ENCODE data around the gene RPTOR.

RPTOR gene

DNA sequence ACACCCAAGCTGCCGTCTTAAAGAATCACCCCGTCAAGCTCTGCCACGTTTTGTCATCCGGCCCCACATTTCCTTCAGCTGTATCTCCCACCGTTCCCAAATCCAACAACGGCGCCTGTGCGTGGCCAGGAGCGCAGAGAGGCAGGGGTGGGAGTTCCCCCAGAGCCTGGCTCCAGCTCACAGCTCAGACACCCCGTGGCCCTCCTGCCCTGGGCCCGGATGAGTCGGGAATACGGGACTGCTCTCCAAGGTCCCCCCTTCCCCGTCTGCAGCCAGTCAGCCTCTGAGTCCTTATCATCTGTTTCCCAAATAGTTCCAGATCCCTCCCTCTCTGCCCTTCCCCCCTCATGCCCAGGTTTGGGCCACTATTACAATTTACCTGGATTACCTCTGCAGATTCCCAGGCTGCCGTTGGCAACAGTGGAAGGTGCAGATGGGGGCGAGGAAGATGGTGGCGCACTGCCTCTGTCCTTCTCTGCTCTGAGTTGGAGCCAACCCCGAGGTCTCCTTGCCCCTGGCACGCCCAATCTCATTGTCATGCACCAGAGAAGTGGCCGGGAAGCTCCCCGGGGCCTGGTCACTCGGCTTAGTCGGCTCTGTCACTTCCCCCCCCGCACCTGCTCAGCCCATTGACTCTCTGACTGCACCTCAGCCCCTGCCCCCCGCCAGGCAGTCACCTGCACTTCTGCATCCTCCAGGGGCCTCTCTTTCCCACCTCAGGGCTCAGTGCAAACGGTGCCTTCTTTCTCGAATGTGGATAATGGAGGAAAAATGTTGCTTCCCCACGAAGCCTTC lies 18.3 kb upstream of the RPTOR start:
- H3K27me3 ChIP-seq (ENCODE audit: control insufficient read depth, insufficient read depth, low read length), result no peaks in the 10 kb centered on the region
- no peaks in the 10 kb centered on the region for H3K9me3 ChIP-seq (ENCODE audit: control insufficient read depth, low read length)
- H3K4me3 ChIP-seq (ENCODE audit: low read depth, low read length), result no peak overlapping the region
- no peaks in the 10 kb centered on the region for H3K79me2 ChIP-seq
- H3K4me1 ChIP-seq, result no peaks in the 10 kb centered on the region
- no peak overlapping the region for H3K27ac ChIP-seq
- H2AFZ ChIP-seq, result no peak overlapping the region
- TF ChIP-seq, protein P1, sequence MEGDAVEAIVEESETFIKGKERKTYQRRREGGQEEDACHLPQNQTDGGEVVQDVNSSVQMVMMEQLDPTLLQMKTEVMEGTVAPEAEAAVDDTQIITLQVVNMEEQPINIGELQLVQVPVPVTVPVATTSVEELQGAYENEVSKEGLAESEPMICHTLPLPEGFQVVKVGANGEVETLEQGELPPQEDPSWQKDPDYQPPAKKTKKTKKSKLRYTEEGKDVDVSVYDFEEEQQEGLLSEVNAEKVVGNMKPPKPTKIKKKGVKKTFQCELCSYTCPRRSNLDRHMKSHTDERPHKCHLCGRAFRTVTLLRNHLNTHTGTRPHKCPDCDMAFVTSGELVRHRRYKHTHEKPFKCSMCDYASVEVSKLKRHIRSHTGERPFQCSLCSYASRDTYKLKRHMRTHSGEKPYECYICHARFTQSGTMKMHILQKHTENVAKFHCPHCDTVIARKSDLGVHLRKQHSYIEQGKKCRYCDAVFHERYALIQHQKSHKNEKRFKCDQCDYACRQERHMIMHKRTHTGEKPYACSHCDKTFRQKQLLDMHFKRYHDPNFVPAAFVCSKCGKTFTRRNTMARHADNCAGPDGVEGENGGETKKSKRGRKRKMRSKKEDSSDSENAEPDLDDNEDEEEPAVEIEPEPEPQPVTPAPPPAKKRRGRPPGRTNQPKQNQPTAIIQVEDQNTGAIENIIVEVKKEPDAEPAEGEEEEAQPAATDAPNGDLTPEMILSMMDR (IDR thresholded peaks at IDR 0.05), result no peak
- H3K36me3 ChIP-seq (ENCODE audit: control insufficient read depth, insufficient read depth, low read length), result no peaks in the 10 kb centered on the region
- no peak overlapping the region for H3K9ac ChIP-seq
- H3K4me2 ChIP-seq (ENCODE audit: low read length), result no peak overlapping the region

DNA sequence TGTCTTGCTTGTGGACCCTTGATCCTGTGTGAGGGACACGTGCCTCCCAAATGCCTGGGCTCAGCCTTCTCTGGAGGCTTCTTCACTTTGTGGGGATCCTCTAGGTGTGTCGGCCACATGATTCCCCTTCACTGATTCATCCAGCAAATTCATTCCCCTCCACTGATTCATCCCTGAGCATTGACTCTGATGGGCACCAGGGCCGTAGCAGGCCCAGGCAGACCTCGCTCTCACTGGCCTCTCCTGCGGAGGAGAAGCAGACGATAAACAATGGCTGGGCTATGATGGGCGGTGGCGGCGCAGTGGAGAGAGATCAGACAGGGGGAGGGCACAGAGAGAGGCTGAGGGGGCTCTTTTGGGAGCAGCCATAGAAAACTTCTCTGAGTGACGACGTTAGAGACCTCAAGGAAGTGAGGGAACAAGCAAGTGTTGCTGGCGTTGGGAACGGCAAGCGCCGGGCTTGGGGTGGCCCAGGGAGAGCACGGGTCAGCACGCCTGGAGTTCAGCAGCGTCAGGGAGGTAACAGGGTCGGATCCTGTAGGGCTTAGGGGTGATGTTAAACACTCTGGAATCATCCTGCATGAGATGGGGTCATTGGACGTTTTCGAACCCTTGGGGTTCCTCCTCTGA lies 17.5 kb upstream of the RPTOR start:
- Histone ChIP-seq H3K27ac (no peak overlapping the region), H3K79me2 (no peaks in the 10 kb centered on the region), H3K36me3 (ENCODE audit: control insufficient read depth, insufficient read depth, low read length) (no peaks in the 10 kb centered on the region), H3K4me2 (ENCODE audit: low read length) (no peak overlapping the region), H3K27me3 (ENCODE audit: control insufficient read depth, insufficient read depth, low read length) (no peaks in the 10 kb centered on the region), H2AFZ (no peak overlapping the region), H3K4me1 (no peaks in the 10 kb centered on the region), H3K9ac (no peak overlapping the region), H3K4me3 (ENCODE audit: low read depth, low read length) (no peak overlapping the region), H3K9me3 (ENCODE audit: control insufficient read depth, low read length) (no peaks in the 10 kb centered on the region)
- TF ChIP-seq, protein P1 (IDR thresholded peaks at IDR 0.05), result no peak

DNA sequence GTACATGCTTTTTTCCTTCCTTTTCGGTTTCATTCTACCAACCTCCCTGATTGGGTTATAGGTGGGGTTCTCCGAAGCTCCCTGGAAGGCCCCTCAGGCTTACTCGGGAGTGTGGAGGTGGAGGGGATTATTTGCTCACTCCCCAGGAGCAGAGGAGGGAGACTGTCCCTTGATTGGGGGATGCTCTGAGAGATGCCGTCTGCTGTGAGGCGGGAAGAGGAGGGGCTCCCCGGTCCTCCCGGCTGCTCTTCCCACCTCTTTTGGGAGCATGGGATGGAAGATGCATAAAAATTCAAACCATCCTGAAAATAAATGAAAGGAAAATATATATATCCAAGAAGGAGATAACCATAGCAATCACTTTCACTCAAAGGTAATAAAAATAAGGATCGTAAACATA lies 16.1 kb upstream of the RPTOR start:
- TF ChIP-seq, protein P1 (IDR thresholded peaks at IDR 0.05), result no peak
- no peak overlapping the region for H2AFZ ChIP-seq
- no peaks in the 10 kb centered on the region for H3K79me2 ChIP-seq
- H3K4me1 ChIP-seq, result no peaks in the 10 kb centered on the region
- no peaks in the 10 kb centered on the region for H3K27me3 ChIP-seq (ENCODE audit: control insufficient read depth, insufficient read depth, low read length)
- no peak overlapping the region for H3K9ac ChIP-seq
- H3K27ac ChIP-seq, result no peak overlapping the region
- no peak overlapping the region for H3K4me2 ChIP-seq (ENCODE audit: low read length)
- no peaks in the 10 kb centered on the region for H3K36me3 ChIP-seq (ENCODE audit: control insufficient read depth, insufficient read depth, low read length)
- no peaks in the 10 kb centered on the region for H3K9me3 ChIP-seq (ENCODE audit: control insufficient read depth, low read length)
- H3K4me3 ChIP-seq (ENCODE audit: low read depth, low read length), result no peak overlapping the region

DNA sequence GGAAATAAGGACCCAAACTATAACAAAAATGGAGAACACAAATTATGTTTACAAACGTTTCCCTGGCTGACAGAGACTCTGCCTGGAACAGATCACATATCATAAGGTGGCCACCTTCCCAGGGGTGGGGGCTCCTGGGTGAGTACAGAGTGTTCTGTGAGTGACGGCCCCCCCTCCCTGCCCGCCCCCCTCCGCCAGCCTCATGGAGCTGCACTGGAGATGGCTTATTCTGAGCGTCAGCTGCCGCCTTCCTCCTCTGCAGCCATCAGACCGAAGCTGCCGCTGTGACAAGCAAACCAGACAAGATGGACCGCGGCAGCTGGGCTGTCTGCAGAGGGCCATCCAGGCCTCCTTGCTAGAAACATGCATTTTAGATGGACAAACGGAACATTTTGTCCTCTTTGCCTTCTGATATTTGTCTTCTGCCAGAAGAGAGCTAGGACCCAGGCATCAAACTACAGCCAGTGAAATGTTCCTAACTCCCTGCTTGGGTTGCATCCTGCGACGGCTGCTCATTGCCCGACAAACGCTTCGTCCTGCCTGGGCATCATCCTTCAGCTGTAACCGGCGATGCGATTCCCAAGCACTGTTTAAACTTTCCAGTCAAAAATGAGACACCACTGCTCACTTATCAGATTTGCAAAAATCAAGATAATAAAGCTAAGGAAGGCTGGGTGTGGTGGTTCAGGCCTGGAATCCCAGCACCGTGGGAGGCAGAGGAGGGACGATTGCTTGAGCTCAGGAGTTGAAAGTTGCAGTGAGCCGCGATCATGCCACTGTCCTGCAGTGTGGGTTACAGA lies 15.3 kb upstream of the RPTOR start:
- no peaks in the 10 kb centered on the region for H3K36me3 ChIP-seq (ENCODE audit: control insufficient read depth, insufficient read depth, low read length)
- H3K9me3 ChIP-seq (ENCODE audit: control insufficient read depth, low read length), result no peaks in the 10 kb centered on the region
- H3K4me1 ChIP-seq, result no peaks in the 10 kb centered on the region
- H3K79me2 ChIP-seq, result no peaks in the 10 kb centered on the region
- no peak overlapping the region for H3K4me2 ChIP-seq (ENCODE audit: low read length)
- H3K27ac ChIP-seq, result no peak overlapping the region
- H3K4me3 ChIP-seq (ENCODE audit: low read depth, low read length), result no peak overlapping the region
- H3K27me3 ChIP-seq (ENCODE audit: control insufficient read depth, insufficient read depth, low read length), result no peaks in the 10 kb centered on the region
- H2AFZ ChIP-seq, result peak overlapping the region; percentile 61
- H3K9ac ChIP-seq, result no peak overlapping the region
- TF ChIP-seq, protein P1 (IDR thresholded peaks at IDR 0.05), result no peak

Measured in parathyroid adenoma (tissue), 2 donors.